OCI-LY7 (cell line): ENCODE data around the gene ZNF326.

Source experiments
- CTCF ChIP-seq: fragments of 200-600 bp; sonication (generic); conservative IDR thresholded peaks from 2 replicates; pipeline ENCODE4 v1.5.1; 2014; ENCODE audit warnings: mild to moderate bottlenecking, antibody characterized with exemption, low read length, moderate library complexity, mixed read lengths
- EZH2phosphoT487 ChIP-seq: fragments of 200-600 bp; sonication (generic); IDR thresholded peaks from 2 replicates; pipeline ENCODE4 v1.6.1; 2018; ENCODE audit warnings: low read depth, borderline replicate concordance, mild to moderate bottlenecking, mixed run types, antibody characterized with exemption, low read length, moderate library complexity, mixed read lengths

DNA sequence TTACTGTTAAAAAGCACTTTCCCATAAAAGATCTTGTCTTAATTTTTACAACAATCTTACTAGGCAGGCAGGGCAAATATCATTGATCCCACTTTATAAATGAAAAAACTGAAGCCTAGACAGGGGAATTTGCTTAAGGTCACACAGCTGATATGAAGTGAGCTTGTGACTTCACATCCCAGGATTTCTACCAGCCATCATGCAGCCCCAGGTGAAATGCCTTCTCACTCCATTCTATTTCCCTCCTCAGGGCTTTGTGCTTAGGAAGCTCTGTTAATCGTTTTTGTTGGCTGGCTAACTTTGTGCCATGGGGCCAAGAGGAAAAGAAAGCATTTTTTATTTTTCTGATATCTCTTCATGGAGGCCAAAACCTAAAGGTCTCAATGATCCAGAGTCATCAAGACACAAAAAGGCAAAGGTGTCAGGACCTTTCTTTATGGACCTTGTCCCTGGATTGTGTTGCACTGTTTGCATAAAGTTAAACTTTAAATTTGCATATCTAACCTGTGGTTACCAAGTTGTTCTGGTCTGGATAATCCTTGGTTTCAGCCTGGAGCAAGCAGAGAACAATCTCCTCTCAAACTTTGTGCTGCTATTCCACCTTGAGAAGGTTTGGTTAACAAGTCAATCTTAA, 44.8 kb upstream of the ZNF326 start:
- TF ChIP-seq EZH2phosphoT487 (no peak), CTCF (no peak)
